Mucosa of descending colon (tissue), 3 donors: ENCODE results near the gene FGF1. TPM values are rescaled to one million over a fixed set of nuclear protein-coding genes. Genes with fewer than 3 reads are reported as not detected.

Source experiments
- ATAC-seq: fragments of 200-7000 bp; cut with Tn5 transposase; one replicate; pipeline ENCODE4 v1.9.1; 2020; ENCODE audit warnings: mild to moderate bottlenecking, moderate library complexity
- DNase-seq, 3 donors: peaks; one replicate each; pipeline ENCODE4 v3.0.0-alpha.2; 2020
- H3K36me3 ChIP-seq: fragments of 200-600 bp; one replicate; pipeline ENCODE4 v1.8.0; 2021; ENCODE audit warnings: low read depth, mild to moderate bottlenecking
- H3K4me1 ChIP-seq: fragments of 200-600 bp; one replicate; pipeline ENCODE4 v1.8.0; 2021; ENCODE audit warnings: low read depth, mild to moderate bottlenecking
- H3K4me3 ChIP-seq: fragments of 200-600 bp; one replicate; pipeline ENCODE4 v1.8.0; 2021; ENCODE audit warnings: mild to moderate bottlenecking
- H3K9me3 ChIP-seq: fragments of 200-600 bp; one replicate; pipeline ENCODE4 v1.8.0; 2021; ENCODE audit warnings: mild to moderate bottlenecking
- CTCF ChIP-seq: fragments of 200-600 bp; IDR thresholded peaks from one replicate; pipeline ENCODE4 v1.8.0; 2022; ENCODE audit warnings: antibody characterized with exemption, mild to moderate bottlenecking
- intact Hi-C, 2 donors: fragments of 100-400 bp; cut with DNase I in 1 of 2; cut with micrococcal nuclease in 1 of 2; formaldehyde crosslinking; loops; one replicate each; pipeline versions ENCODE4 v1.11.0 to v1.11.1; 2022; cut with DNase I, micrococcal nuclease
- total RNA-seq, 3 donors: library from RNA; stranded (reverse); fragmentation: NEBNext Ultra II Directional in 2 of 3; extraction: Animal tissue kit (Norgen Biotek cat#: 25700) in 2 of 3; gene quantifications; one replicate each; pipeline versions ENCODE4 v1.2.1 to v1.2.4, GENCODE V29; 2021 to 2023
- donor health status: DM: no; HTN: no; CAD: no; lungs with moderate emphysema.
- donor health status: DM: no; HTN: no; CAD: no.
- donor health status: DM: no; HTN: yes; CAD: no.

The FGF1 gene
- total RNA-seq, 3 donors from 2014 or later, result 0.31 to 3.5 (median 0.35) TPM

GRCh38 chr5:142716963-142717362, 31.1 kb upstream of the FGF1 start:
- no peaks in the 10 kb centered on the region for H3K36me3 ChIP-seq
- H3K9me3 ChIP-seq, result no peaks in the 10 kb centered on the region
- H3K4me3 ChIP-seq, result no peak overlapping the region
- intact Hi-C loops, result loop anchor here in 1 of 2 donors (10.0 kb wide), 1 partner anchor 168 kb away; no protein-coding TSS in a partner anchor
- ATAC-seq (peak; percentile 41), DNase-seq (peak in 2 of 3 donors; percentile 38 to 56)
- H3K4me1 ChIP-seq, result no peaks in the 10 kb centered on the region
- TF ChIP-seq CTCF, result no peak

GRCh38 chr5:142715291-142715690, 29.4 kb upstream of the FGF1 start:
- no peak overlapping the region for H3K4me3 ChIP-seq
- DNase-seq, result no peak
- TF ChIP-seq CTCF, result no peak
- no peak for ATAC-seq
- H3K9me3 ChIP-seq, result no peaks in the 10 kb centered on the region
- H3K4me1 ChIP-seq, result no peaks in the 10 kb centered on the region
- no peaks in the 10 kb centered on the region for H3K36me3 ChIP-seq
- intact Hi-C loops, result loop anchor here in 1 of 2 donors (10.0 kb wide), 1 partner anchor 170 kb away; no protein-coding TSS in a partner anchor

- no peak overlapping the region for H3K4me3 ChIP-seq
- peak; percentile 90 for TF ChIP-seq CTCF
- no peaks in the 10 kb centered on the region for H3K36me3 ChIP-seq
- H3K4me1 ChIP-seq, result no peaks in the 10 kb centered on the region
- ATAC-seq, result peak; percentile 97
- intact Hi-C loops, result loop anchor here in 1 of 2 donors (10.0 kb wide), 1 partner anchor 172 kb away; no protein-coding TSS in a partner anchor
- H3K9me3 ChIP-seq, result no peaks in the 10 kb centered on the region
- peak; percentile 87 to 95 (median 92) for DNase-seq
These were observed 27.3 kb upstream of the FGF1 start for GRCh38 chr5:142713121-142713706.

GRCh38 chr5:142703153-142703552, 17.3 kb upstream of the FGF1 start:
- Histone ChIP-seq H3K36me3 (no peaks in the 10 kb centered on the region), H3K4me3 (no peak overlapping the region), H3K9me3 (no peaks in the 10 kb centered on the region), H3K4me1 (no peaks in the 10 kb centered on the region)
- no peak for TF ChIP-seq CTCF
- intact Hi-C loops, result no loop called here
- ATAC-seq, result no peak
- no peak for DNase-seq

GRCh38 chr5:142701673-142702311, 15.9 kb upstream of the FGF1 start:
- TF ChIP-seq CTCF, result no peak
- intact Hi-C loops, result no loop called here
- Histone ChIP-seq H3K9me3 (no peaks in the 10 kb centered on the region), H3K4me1 (no peaks in the 10 kb centered on the region), H3K4me3 (no peak overlapping the region), H3K36me3 (no peaks in the 10 kb centered on the region)
- no peak for ATAC-seq
- no peak for DNase-seq
